UCSD-AML1 (cell line): Measurements from ENCODE around the gene AKAP11.
"Not testable (repeated sequence)": the region's sequence is repeated elsewhere in the genome, so short reads cannot be mapped to it uniquely, and the experiment has no call there.

Experiments used
- DNase-seq: peaks from one replicate; lab custom pipeline; 2025; ENCODE audit not compliant: unreplicated experiment; lab: John Stamatoyannopoulos, UW

Gene AKAP11, protein sequence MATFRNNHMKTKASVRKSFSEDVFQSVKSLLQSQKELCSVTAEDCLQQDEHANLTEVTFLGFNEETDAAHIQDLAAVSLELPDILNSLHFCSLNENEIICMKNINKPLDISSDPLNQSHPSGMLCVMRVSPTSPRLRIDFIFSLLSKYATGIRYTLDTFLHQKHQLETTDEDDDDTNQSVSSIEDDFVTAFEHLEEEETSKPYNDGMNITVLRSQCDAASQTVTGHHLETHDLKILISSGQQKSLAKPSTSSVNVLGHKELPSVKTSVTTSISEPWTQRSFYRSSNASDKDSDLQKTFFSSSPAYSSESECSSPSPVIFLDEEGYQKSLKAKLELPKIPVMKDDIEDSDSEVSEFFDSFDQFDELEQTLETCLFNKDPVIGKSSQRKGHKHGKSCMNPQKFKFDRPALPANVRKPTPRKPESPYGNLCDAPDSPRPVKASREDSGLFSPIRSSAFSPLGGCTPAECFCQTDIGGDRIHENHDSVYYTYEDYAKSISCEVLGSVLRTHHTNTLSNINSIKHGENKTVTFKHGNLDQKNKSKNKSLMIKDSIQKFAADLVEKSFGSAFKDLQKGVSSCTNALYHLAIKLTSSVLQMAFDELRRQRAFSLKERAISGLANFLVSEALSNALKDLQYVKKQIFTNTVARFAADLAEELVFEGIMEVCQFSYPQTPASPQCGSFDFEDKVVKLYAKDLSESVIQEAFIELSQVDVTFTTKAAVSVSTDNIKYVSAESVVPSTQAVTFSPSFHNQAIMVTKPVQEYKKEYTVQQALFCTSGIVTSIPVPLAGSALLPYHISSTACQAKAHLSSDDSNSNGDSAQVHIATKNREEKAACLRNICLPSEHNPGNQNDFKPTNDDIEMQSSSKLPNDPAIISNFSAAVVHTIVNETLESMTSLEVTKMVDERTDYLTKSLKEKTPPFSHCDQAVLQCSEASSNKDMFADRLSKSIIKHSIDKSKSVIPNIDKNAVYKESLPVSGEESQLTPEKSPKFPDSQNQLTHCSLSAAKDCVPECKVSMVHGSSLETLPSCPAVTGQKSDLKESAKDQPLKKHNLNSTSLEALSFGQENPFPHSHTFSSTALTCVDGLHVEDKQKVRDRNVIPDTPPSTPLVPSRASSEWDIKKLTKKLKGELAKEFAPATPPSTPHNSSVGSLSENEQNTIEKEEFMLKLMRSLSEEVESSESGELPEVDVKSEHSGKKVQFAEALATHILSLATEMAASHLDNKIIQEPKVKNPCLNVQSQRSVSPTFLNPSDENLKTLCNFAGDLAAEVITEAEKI (N-terminal part only)

DNA sequence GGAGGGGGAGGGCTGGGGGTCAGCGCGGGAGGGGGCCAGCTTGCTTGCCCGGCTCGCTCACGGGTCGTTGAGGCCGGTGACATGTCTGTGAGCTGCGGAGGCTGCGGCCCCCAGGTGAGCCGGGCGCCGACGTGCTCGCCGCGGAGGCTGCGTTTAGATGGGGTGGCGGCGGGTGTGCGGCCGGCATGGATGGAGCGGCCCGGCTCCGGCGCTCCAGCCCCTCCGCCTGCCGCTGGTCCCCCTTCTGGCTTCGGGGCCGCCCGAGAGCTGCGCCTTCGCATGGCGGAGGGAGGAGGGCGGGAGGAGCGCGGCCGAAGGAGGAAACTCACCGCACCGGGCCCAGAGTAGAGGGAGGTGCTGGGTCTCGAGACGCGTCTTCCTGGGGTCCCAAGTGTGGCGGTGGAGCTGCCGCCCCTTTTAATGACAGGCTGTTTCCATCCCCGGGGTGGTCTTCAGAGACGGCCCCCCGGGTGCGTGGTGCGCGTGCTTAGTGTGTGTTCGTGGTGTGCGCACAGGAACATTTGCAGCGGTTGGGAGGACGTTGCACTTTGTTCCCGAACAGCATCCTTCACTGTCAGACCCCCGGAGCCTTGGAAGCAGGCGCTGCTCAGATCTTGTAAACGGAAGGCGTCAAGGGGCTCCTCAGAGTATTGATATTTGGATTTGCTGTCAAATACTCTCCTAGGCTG, at the start of gene AKAP11:
Gene AKAP11 (plus strand): TSS at position 38 of the 689 bp plus-strand sequence. CDS start 14,197 bp downstream, outside the sequence.
- DNase-seq: peak; percentile 69

DNA sequence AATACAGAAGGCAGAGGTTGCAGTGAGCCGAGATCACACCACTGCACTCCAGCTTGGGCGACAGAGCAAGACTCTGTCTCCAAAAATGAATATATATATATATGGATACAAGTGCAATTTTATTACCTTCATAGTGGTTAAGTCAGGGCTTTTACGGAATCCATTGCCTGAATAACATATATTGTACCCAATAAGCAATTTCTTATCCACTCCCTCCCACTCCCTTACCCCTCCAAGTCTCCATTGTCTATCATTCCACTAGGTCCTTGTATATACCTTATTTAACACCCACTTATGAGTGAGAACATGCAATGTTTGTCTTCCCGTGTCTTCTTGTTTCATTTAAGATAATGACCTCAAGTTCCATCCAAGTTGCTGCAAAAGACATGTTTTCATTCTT, 48.3 kb upstream of the AKAP11 start:
- no peak for DNase-seq

DNA sequence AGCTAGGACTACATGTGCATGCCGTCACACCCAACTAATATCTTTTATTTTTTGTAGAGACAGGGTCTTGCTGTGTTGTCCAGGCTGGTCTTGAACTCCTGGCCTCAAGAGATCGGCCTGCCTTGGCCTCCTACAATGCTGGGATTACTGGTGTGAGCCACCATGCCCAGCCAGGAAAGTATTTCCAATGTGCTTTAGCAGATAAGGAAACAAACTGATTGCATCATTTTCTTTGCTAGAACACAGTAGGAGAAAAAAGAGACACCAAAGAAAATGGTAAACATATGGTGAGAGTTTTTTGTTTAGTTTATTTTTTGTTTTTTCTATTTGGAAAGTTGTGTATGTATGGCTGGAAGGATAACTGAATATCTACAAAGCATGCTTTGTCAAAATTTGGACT, 46.9 kb upstream of the AKAP11 start:
- DNase-seq: no peak

DNA sequence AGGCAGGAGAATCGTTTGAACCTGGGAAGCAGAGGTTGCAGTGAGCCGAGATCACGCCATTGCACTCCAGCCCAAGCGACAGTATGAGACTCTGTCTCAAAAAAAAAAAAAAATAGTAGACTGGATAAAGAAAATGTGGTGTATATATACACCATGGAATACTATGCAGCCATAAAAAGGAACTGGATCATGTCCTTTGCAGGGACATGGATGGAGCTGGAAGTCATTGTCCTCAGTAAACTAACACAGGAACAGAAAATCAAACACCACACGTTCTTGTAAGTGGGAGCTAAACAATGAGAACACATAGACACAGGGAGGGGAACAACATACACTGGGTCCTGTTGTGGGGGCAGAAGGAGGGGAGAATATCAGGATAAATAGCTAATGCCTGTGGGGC, 45.2 kb upstream of the AKAP11 start:
- DNase-seq: not testable (repeated sequence)

DNA sequence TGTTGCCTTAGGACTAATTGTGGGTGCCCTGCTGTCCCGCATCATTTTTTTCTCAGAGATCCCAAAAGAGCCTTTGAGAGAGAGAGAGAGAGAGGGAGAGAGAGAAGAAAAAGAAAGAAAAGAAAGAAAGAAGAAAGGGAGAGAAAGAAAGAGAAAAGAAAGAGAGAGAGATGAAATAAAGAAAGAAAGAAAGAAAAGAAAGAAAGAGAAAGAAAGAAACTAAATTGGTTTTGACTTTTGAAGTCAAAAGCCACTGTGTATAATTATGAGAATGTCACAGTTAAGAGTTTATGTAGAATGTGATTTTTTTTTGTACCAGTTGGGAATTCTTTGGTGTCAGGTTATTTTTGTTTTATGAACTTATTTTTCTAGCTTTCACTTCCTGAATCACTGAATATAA, 43.4 kb upstream of the AKAP11 start:
- no peak for DNase-seq

DNA sequence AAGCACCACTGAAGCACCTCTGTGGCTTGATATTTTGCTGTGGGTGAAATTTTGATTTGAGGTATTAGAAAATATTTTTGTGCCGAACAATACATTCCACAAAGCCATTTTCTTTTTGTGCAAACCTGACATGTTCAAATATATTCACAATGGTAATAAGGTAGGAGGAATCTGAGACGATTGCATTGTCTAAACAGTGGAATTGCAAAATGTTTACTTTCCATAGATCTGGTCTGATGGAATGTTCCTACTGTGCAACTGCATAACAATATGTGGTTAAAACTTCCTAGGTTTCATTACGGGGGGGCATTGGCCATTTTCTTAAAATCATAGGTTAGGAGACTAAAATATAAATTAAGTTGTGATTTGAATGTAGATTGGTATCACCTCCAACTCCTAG, 42.7 kb upstream of the AKAP11 start:
- DNase-seq: no peak

DNA sequence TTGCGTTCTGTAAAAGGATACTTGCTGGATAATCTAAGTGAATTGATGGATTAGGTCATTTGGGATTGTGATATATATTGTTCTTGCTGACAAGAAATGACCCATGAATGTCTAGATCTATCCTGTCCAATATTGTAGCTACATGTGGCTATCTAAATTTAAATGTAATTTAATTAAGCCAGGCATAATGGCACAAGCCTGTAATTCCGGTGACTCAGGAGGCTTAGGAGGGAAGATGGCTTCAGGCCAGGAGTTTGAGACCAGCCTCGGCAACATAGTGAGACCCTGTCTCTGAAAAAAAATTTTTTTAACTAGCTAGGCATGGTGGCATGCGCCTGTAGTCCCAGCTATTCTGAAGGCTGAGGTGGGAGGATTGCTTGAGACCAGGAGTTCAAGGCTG, 39.3 kb upstream of the AKAP11 start:
- no peak for DNase-seq

DNA sequence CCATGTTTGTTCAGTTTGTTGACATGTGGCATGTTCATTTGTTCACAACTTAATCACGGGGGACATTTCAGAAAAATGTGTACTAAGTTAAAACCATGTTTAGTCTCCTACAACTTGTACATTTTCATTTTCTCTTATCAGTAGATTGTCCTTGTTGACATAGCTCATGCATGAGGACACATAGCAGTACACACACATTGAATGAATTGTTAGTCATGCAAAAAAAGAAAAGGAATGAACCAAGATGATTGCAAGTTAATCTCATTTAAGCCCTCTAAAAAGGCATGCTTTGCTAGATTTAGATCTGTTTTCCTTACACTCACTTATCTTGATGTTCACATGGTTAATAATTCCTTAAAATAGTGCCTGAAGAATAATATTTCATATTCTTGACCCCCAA, 38.2 kb upstream of the AKAP11 start:
- no peak for DNase-seq

DNA sequence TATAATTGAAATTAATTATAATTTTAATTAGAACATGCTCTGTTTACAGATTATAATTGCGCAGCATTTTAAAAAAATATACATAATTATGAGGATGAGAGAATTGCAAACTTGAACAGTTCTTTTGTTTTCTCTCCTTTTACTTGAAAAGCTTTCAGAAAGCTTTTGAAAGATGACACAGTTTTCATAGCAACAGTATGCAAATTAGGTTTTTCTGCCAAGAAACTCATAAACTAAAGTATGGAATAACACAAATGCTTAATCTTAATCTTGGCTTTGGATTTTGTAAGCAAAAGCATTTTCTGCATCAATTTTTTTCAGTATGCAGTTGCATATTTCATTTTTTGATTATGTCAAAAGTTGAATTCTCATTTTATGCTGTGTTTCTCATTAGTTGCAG, 32.8 kb upstream of the AKAP11 start:
- no peak for DNase-seq

DNA sequence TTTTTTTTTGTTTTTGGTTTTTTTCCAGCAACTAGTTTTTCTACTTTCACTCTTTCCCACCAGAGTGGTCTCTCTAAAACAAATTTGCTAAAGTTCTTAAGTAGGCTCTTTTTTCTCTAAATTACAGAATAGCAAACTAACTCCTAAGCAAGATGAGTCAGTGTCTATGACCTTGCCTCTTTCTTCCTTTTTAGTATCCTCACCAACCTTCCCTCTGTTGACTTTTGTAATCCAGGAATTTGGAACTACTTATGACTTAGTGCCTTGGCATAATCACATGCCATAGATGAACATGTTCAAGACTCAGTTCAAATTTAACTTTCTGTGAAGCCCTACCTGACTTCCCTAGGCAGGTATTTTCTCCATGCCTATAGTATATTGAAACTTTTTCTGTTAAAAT, 32.3 kb upstream of the AKAP11 start:
- DNase-seq: no peak

DNA sequence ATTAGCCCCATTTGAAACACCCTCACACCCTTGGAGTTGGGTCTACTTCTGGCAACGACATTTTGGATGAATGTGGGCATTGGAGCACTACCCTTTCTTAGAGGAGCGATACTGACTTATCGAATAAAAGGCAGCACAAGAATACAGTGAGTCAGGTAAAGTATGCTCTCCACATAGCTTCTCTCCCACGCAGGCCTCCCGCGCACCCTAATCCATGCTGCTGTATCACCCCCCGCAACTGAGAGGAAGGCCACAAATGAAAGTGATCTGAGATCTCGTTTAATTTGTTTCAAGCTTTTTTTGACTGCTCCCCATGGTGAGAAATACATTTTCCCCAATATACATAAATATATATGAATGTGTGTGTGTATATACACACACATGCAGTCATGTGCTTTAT, 25.4 kb upstream of the AKAP11 start:
- DNase-seq: no peak

DNA sequence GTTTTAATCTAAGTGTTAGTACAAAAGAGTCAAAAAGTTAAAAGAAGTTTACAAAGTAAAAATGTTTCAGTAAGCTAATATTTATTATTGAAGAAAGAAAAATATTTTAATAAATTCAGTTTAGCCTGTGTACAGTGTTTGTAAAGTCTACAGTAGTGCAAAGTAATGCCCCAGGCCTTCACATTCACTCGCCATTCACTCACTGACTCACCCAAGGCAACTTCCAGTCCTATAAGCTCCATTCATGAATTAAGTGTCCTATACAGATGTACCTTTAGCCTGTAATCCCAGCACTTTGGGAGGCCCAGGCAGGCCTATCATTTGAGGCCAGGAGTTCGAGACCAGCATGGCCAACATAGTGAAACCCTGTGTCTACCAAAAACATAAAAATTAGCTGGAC, 24.1 kb upstream of the AKAP11 start:
- DNase-seq: no peak

DNA sequence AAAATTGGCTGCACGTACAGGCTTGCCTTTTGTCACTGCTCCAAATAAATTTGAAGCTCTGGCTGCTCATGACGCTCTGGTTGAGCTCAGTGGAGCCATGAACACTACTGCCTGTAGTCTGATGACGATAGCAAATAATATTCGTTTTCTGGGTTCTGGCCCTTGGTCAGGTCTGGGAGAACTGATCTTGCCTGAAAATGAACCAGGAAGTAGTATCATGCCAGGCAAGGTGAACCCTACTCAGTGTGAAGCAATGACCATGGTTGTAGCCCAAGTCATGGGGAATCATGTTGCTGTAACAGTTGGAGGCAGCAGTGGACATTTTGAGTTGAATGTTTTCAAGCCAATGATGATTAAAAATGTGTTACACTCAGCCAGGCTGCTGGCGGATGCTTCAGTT, 16.1 kb upstream of the AKAP11 start:
- DNase-seq: no peak

DNA sequence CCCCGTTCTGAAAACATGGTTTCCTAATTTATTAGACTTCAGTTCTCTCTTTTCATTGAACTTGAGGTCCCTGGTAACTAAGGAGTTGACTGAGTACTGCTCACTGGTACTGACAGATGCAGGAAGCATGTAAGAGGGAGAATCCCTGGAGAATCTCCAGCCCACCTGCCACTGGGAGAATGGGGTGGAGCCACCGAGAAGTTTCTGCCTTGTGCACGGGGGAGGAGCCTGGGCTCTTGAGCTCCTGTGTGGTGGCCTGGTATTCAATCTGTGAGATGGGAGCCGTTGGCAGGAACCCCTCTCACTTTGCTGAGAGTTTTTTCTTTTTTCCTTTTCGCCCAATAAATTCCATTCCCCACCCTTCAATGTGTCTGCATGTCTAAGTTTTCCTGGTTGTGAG, 13.2 kb upstream of the AKAP11 start:
- DNase-seq: no peak

DNA sequence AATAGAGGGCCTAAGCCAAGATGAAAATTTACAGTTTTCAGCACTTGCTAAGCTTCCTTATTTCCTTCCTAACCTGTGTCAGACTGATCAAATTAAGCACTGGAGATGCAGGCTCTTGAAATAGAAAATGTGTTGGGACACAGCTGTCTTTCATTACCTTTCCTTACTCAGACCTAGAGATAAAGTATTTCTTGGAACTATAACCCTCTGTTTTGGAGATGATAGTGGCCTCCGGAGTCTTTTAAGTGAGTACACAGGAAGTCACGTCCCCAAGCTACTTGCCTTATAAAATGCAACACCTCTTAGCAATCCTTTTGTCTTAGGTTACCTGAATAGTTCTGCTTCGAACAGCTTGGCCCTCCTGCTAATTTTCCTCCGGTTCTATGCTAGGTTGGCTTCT, 12.4 kb upstream of the AKAP11 start:
- no peak for DNase-seq

DNA sequence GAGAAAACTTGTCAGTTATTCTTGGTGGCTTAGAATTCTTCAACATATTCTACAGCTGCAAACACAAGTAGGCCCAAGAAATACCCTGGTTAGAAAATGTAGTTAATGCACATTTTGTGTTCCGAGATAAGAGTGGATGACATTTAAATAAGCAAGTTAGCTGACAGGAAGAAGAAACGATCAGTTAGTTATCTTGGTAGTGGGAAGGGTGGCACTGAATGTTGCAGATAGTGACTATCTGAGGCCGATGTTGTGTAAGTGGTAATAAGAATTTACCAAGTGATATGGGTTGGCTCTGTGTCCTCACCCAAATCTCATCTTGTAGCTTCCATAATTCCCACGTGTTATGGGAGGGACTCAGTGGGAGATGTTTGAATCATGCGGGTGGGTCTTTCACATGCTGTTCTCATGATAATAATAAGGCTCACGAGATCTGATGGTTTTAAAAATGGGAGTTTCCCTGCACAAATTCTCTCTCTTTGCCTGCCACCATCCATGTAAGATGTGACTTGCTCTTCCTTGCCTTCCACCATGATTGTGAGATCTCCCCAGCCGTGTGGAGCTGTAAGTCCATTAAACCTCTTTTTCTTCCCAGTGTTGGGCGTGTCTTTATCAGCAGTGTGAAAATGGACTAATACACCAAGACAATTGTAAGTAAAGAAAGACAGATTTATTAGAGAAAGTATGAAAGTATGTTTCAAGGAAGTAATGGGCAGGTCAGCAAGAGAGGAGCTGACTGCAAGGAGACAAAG, 10.9 kb upstream of the AKAP11 start:
- no peak for DNase-seq

DNA sequence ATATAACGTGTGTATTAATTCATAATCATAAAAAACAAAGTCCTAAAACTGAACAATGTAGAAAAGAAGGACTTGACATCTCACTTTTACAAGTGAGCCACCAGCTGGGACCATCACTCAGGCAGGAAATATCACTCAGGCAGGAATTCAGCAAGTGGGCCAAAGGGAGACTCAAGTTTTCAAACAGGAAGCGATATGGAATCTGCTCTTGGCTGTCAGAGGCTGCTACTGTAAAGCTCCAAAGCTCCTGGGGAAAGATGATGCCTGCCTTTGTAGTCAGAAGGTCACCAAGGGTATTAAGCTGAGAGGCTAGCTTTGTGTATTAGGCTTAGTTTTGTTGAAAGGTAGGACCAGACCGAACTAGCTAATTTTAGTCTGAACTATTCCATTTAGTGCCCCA, 5.5 kb upstream of the AKAP11 start:
- no peak for DNase-seq

DNA sequence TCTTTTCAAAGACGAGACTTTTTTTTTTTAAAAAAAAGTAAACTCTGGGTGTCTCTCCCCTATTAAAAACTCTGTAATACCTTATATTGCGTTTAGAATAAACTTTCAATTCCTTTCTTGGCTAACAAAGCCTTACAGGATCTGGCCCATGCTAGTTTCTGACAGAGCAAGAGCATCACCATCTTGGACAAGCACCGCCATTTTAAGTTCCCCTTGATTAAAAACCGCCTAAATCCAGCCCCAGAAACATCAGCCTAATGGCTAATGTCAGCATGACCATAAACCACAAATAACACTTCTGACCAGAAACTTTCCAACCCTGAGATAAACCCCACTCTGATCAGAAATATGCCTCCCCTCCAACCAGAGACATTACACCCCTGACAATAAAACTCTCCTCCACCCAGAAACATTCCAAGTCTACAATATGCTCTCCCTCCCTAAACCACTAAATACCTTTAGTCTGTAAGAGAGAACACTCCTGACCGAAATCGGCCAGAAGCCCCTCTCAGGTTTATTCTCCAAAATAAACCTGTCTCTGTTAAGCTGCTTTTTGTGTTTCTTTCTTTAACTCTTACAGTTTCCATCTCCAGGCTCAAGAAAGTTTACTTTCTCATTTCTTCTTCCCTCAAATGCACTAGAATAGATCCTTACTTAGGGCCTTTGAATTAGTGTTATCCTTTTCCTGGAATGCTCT, 1.6 kb upstream of the AKAP11 start:
- no peak for DNase-seq

DNA sequence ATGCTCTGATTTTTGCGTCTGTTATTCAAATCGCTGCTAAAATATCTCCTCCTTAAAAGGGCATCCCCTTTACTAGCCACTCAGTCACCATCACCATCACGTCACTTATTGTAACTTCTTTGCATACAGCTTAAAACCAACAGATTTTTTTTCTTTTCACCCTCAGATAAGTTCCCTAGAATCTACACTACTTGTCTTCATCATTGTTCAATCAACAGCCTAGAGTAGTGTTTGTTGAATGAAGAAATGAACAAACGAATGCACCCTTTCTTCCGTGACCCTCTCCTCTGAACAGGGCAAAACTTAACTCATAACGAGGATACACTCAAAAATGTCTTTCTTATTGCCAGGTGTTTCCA, 1.1 kb upstream of the AKAP11 start:
- no peak for DNase-seq
